ENCODE data around the gene OPN4.
A peak's percentile ranks its signal among the peaks of the same experiment; 100 is the strongest.

DNA sequence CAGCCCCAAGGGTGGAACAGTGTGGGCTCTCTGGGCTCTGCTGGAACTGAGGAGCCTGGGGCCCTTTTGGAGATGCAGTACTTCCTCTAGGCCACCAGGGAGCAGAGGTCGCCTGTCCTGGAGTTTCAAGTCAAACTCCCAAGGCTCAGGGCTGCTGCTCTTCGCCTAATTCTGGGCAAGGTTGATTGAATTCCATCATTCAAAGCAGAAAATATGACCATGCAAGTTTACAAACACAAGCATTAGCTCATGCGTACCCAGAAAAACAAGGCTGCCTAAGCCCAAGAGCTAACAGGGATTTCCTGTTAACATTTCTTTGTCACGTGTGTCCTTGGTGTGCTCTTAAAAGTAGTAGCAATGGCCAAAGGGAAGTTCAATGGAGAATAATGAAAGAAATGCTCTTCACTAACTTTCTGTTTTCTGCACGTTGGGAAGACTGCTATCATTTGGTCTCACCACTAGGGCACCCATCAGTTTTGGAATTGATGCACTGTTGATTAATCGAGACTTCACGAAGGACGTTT lies 34.1 kb downstream of the OPN4 start:
- TF ChIP-seq, protein P1, sequence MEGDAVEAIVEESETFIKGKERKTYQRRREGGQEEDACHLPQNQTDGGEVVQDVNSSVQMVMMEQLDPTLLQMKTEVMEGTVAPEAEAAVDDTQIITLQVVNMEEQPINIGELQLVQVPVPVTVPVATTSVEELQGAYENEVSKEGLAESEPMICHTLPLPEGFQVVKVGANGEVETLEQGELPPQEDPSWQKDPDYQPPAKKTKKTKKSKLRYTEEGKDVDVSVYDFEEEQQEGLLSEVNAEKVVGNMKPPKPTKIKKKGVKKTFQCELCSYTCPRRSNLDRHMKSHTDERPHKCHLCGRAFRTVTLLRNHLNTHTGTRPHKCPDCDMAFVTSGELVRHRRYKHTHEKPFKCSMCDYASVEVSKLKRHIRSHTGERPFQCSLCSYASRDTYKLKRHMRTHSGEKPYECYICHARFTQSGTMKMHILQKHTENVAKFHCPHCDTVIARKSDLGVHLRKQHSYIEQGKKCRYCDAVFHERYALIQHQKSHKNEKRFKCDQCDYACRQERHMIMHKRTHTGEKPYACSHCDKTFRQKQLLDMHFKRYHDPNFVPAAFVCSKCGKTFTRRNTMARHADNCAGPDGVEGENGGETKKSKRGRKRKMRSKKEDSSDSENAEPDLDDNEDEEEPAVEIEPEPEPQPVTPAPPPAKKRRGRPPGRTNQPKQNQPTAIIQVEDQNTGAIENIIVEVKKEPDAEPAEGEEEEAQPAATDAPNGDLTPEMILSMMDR (IDR thresholded peaks at IDR 0.05; ENCODE audit: borderline replicate concordance, extremely low read depth, low read length, poor library complexity, severe bottlenecking): peak; percentile 83
- no peak for TF ChIP-seq EZH2 (IDR thresholded peaks at IDR 0.05; ENCODE audit: borderline replicate concordance, low read depth, low read length, severe bottlenecking)
